HUDEP-2 (cell line): ENCODE data around the gene GHITM.
A peak's percentile ranks its signal among the peaks of the same experiment; 100 is the strongest.
"Not testable (repeated sequence)": the region's sequence is repeated elsewhere in the genome, so short reads cannot be mapped to it uniquely, and the experiment has no call there.

Source experiments
- DNase-seq, 76 experiments: peaks; one replicate each; lab custom pipeline; 2025; ENCODE audit not compliant: unreplicated experiment in 76 of 76; lab: John Stamatoyannopoulos, UW

The GHITM gene, protein sequence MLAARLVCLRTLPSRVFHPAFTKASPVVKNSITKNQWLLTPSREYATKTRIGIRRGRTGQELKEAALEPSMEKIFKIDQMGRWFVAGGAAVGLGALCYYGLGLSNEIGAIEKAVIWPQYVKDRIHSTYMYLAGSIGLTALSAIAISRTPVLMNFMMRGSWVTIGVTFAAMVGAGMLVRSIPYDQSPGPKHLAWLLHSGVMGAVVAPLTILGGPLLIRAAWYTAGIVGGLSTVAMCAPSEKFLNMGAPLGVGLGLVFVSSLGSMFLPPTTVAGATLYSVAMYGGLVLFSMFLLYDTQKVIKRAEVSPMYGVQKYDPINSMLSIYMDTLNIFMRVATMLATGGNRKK

DNA sequence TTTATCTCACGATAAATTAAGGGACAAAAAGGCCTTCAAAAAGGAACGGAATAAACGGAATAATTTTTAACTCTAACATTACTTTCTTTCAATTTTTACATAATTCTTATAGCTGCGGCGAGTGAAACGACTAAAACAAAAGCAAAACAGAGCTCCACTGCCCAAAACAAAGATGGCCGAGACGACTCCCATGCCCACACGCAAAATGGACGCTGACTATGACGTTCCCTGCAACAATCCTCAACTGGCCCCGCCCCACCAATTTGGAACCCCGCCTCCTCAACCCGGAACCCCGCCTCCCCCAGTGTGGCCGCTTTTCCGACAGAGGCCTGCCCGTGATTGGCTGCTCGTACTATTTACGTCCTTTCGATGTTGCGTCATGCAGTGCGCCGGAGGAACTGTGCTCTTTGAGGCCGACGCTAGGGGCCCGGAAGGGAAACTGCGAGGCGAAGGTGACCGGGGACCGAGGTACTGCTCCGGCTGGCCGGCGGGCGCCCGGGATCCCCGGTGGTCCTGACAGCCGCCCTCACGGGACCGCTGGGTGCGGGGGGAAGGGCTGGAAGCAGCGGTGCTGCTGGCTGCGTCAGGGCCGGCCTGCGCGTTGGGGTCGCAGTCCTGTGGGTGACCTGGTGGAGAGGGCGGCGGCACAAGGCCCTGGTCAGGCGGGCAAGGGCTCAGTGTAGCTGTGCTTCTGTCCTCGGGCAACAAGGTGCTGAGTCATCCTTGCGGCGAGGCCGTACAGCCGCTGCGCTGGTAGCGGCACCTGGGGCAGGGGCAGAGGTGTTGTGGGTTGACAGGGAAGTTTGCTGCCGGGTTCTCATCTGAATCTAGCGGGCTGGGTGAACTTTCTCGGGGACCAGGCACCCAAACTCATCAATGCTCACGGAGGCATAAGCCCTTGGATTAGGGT lies at the start of gene GHITM:
Gene GHITM (plus strand): TSS at position 384 of the 910 bp plus-strand sequence. CDS start 1,992 bp downstream, outside the sequence.
- DNase-seq = peak; percentile 41 to 99 (median 96)

DNA sequence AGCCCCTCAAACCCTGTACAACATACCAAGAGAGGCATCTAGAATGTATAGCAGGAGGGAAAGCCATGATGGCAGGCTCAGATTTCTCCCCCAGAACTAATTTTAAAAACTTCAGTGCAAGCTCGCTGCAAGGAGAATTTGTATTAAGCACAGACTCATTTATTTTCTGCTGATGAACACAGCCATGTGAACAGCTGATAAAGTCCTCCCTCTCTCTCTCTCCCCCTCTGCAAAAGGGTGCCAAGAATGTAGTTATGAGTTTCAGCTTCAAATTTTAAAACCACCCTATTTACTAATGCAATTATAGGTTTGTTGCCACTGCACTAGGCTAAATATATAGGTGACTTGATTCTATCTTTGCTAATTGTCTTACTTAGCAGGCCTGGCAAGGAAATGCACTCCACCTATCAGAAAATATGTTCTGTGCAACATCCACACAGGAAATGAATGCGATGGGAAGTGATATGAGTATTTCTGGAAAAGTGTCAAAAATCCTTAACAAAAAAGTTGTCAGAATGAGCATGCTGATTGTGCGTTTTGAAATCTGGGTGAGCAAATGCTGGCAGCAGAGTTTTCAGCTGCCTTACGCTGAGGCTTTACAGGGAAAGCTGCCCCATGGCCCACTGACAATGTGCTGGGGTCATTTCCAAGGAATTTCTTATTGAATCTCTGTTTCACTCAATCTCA lies 43.4 kb upstream of the GHITM start:
- no peak for DNase-seq

GRCh38 chr10:84097787-84098353 lies 41.4 kb upstream of the GHITM start:
- peak in 5 of 76 experiments; percentile 1 to 17 (median 6) for DNase-seq

DNA sequence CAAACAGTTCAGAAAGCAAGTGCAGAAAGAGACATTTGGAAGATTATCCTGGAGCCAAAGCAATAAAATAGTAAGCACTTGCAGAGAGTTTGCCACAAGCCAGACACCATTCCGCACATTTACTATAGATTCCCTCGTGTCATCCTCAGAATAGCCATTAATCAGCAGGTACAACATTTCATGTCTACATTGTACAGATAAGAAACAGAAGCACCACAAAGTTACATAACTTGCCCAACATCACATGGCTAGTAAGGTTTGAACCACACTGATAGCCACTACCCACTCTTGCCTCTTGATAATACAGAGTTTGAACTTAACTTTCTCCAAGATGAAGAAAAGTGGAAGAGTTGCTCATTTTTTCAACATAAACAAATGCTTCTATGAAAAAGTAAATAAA lies 40.6 kb upstream of the GHITM start:
- peak in 7 of 76 experiments; percentile 3 to 28 (median 12) for DNase-seq

GRCh38 chr10:84101042-84101441 lies 38.3 kb upstream of the GHITM start:
- DNase-seq = no peak

- DNase-seq = no peak
Measured at GRCh38 chr10:84108797-84109196, 30.5 kb upstream of the GHITM start.

GRCh38 chr10:84109772-84110171 lies 29.5 kb upstream of the GHITM start:
- not testable (repeated sequence) for DNase-seq

GRCh38 chr10:84113468-84113867 lies 25.8 kb upstream of the GHITM start:
- not testable (repeated sequence) for DNase-seq

DNA sequence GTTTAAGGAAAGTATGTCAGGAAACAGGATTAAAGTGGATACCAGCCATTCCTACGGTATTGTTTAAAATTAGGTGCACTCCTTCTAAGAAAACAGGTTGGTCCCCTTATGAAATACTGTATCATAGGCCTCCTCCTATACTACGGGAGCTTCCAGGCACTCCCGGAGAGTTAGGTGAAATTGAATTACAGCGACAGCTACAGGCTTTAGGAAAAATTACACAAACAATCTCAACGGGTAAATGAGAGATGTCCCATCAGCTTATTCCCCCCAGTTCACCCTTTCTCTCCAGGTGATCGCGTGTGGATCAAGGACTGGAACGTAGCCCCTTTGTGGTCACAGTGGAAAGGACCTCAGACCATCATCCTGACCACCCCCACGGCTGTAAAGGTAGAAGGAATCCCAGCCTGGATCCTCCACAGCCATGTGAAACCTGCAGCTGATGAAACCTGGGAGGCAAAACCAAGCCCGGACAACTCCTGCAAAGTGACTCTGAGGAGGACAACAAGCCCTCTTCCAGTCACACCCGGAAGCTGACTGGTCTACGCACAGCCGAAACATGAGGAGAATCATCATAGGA lies 25.1 kb upstream of the GHITM start:
- DNase-seq = peak in 1 of 76 experiments; percentile 9

DNA sequence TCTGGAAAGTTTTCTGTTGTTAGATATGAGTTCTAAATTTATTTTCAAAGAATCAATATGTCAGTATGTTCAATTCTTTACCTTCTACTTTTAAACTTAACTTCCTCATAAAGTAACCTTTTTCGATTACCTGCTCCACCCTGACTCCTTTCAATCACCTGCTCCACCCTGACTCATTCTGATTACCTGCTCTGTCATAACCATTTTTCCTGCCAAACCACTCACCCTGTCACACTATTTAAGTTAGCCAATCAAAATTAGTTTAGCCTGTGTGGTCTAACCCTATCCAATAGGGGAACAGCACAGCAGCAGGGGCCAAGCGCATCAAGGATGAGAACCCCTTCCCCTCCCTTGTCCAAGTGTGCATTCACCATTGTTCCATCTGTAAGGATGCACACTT lies 22.1 kb upstream of the GHITM start:
- not testable (repeated sequence) for DNase-seq

- no peak for DNase-seq
Measured at GRCh38 chr10:84117686-84118394, 21.5 kb upstream of the GHITM start.

- DNase-seq = no peak
Measured at GRCh38 chr10:84118395-84119006, 20.8 kb upstream of the GHITM start.

DNA sequence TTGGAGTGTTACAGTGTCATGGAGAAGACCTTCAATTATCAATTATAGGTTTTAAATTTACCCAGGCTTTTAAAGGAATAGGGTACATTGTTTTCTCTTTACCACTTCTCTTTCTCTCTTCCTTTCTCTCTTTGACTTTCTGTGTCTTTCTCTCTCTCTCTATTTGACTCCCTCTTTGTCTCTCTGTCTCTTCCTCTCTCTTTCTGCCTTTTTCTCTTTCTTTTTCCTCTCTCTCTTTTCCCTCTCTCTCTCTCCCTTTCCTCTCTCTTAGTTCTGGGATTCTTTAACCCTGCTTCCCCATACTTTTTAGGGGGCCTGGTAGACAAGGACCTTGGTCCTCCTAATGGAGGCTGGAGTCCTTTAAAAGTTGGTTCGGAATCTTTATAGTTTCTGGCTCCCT lies 15.9 kb upstream of the GHITM start:
- no peak for DNase-seq

DNA sequence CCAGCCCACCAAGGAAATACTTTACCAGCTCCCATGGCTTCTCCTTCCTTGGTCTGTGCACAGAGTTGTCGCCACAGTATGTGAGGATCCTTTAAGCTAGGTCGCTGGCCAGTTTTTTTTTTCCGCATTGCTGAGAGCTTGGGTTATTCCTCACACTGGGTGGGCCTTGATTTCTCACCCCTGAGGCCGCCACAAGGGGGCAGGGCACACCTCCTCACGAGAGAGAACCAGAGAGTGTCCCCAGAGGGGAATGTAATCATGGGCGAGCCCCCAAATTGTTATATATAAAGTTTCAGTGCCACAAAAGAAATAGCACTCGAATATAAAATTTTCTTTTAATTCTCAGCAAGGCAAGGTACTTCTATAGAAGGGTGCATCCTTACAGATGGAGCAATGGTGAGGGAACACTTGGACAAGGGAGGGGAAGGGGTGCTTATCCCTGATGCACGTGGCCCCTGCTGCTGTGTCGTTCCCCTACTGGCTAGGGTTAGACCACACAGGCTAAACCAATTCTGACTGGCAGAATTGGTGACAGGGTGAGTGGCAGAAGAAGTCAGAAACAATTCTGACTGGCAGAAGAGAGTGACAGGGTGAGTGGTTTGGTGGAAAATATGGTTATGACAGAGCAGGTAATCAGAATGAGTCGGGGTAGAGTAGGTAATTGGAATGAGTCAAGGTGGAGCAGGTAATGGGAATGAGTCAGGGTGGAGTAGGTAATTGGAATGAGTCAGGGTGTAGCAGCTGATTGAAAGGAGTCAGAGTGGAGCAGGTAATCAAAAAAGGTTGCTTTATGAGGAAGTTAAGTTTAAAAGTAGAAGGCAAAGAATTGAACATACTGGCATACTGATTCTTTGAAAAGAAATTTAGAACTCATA lies 13.2 kb upstream of the GHITM start:
- peak in 29 of 76 experiments; percentile 1 to 48 (median 15) for DNase-seq

- no peak for DNase-seq
Measured at GRCh38 chr10:84126785-84127167, 12.5 kb upstream of the GHITM start.

DNA sequence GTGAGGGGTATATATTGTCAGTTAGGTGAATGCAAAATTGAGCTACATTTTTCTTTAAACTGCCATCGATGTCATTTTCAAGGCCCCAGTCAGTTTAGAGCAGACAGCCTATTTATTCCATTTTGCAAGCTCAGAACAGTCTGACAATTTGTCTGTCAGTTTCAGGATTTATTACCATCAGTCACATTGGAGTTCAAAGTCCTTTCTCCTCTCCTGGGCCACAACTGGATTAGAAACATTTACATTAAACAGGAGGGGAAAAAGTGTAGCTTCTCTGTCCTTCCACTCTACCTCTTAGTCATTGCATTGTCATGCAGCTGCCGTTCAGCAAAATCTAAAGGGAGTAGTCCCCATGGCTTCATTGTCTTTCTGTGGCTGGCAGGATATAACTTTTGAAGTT lies 3.5 kb upstream of the GHITM start:
- no peak for DNase-seq

GRCh38 chr10:84137811-84138210 lies 1.5 kb upstream of the GHITM start:
- no peak for DNase-seq

DNA sequence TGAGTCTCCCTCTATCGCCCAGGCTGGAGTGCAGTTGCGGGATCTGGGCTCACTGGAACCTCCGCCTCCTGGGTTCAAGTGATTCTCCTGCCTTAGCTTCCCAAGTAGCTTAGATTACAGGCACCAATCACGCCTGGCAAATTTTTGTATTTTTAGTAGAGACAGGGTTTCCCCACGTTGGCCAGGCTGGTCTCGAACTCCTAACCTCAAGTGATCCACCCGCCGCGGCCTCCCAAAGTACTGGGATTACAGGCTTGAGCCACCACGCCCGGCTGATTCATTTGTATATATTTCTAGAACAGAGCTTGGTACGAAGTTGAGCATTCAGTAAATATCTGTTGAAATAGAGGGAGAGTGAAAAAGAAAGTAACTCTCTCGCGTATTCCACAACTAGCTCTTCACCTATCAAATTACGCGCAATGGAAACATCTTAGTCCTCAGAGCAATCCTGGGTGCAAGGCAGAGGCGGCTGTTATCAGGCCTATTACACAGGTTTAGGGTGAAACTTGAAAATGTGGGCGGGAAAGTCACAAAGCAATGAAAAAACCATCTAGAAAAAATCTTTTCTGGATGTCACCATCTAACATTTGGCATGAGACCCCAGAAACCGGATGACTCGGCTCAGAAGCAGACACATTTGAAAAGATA lies 707 bp upstream of the GHITM start:
- peak in 4 of 76 experiments; percentile 24 to 35 (median 30) for DNase-seq
